ENCODE results near the gene QSOX2.
"Not testable (repeated sequence)": the region's sequence is repeated elsewhere in the genome, so short reads cannot be mapped to it uniquely, and the experiment has no call there.

The QSOX2 gene

GRCh38 chr9:136246849-136247550, 1.4 kb upstream of the QSOX2 start:
- no peak for TF ChIP-seq ZNF274 (IDR thresholded peaks at IDR 0.05; ENCODE audit: low read depth, low read length)
- no peak overlapping the region for H3K4me3 ChIP-seq (ENCODE audit: low read length)

- H3K4me3 ChIP-seq (ENCODE audit: low read length): peak overlapping the region; percentile 96
- no peak for TF ChIP-seq ZNF274 (IDR thresholded peaks at IDR 0.05; ENCODE audit: low read depth, low read length)
Measured at GRCh38 chr9:136244969-136245218, 718 bp downstream of the QSOX2 start.

- no peak for TF ChIP-seq ZNF274 (IDR thresholded peaks at IDR 0.05; ENCODE audit: low read depth, low read length)
- peak overlapping the region; percentile 96 for H3K4me3 ChIP-seq (ENCODE audit: low read length)
Measured at GRCh38 chr9:136244122-136244968, 1.3 kb downstream of the QSOX2 start.

DNA sequence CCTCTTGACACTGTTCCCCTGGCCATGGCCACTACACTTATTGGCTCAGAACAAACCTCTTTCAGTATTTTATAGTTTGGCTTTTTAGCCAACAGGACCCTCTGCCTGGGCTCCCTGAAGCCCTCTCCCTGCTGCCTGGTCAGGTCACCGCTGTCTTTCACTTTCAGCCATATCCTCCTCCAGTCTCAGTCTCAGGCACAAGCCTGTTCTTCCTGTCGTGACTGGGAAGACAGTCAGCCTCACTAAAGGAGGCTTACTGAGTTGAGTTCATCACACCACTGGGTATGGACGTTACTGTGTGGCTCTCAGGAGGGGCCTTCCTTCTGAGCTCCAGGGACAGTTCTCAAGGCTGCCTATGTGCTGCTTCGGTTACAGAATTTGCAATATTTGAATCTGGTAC, 2.0 kb downstream of the QSOX2 start:
- no peak for TF ChIP-seq ZNF274 (IDR thresholded peaks at IDR 0.05; ENCODE audit: low read depth, low read length)
- peak overlapping the region; percentile 96; the same call in 1 of the 2 replicates for H3K4me3 ChIP-seq (ENCODE audit: low read length)

DNA sequence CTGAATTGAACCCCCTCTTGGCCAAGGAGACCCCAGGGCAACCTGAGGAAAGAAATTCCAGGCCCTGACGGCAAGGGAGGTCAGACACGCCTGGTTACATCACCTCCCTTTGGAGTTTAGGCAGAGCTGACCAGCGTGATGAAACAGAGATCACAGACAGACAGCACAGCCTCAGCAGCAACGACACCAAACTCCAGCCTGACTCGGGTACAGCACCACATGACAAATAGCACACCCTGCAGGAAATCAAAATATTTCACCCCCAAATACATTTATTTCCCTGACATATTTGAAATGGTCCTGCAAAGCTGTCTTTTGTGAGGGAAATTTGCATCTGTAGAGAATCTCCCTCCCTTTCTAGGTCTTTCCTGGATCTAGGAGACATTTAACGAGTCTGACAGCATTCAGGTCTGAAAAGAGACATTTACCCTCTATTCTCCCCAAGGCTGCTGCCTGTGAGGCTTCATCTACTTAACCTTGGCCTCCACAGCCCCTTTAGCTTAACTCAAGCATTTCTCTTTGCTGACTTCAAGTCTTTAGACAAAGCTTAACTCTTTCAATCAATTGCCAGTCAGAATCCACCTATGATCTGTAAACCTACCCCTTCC, 2.6 kb downstream of the QSOX2 start:
- H3K4me3 ChIP-seq (ENCODE audit: low read length): peak overlapping the region; percentile 6; the same call in 1 of the 2 replicates
- TF ChIP-seq ZNF274 (IDR thresholded peaks at IDR 0.05; ENCODE audit: low read depth, low read length): no peak

DNA sequence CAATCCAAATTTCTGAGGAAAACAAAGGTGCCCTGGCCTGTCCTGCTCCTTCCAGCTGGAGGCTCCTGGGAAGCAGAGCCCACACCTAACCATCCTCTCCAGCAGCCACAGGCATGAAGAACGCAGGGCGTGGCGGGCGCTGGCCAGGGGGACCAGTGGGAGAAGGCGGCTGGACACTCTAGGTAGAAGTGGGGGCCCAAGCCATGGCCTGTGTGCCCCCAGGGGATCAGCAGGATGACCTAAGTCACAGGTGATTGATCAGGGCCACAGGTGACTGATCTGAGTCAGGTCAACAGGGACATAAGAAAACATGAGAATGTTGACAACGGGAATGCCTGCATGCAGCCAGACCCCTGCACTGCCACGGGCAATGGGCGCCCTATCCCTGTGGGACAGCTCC, 3.4 kb downstream of the QSOX2 start:
- no peak overlapping the region for H3K4me3 ChIP-seq (ENCODE audit: low read length)
- TF ChIP-seq ZNF274 (IDR thresholded peaks at IDR 0.05; ENCODE audit: low read depth, low read length): no peak

- H3K4me3 ChIP-seq (ENCODE audit: low read length): no peak overlapping the region
- no peak for TF ChIP-seq ZNF274 (IDR thresholded peaks at IDR 0.05; ENCODE audit: low read depth, low read length)
Measured at GRCh38 chr9:136241542-136241941, 4.1 kb downstream of the QSOX2 start.

DNA sequence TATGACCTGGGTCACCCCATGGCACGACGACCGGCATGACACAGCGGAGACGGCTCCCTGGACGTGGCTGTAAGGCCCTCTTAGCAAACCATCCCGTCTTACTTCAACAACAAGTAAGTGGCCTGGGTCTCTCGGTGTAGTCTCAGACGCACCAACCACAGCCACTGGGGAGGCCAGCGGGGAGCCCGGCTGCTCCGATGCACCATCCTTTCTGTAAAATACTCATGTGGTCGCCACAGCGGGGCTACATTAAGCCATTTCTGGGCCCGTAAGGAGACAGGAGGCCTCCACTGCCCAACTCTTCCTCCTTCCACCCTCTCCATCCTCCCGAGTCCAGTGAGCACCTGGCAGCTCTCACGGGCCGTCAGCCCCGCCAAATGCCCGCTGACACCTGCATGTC, 4.7 kb downstream of the QSOX2 start:
- no peak for TF ChIP-seq ZNF274 (IDR thresholded peaks at IDR 0.05; ENCODE audit: low read depth, low read length)
- no peak overlapping the region for H3K4me3 ChIP-seq (ENCODE audit: low read length)

GRCh38 chr9:136239983-136240330, 5.7 kb downstream of the QSOX2 start:
- TF ChIP-seq ZNF274 (IDR thresholded peaks at IDR 0.05; ENCODE audit: low read depth, low read length): no peak
- no peak overlapping the region for H3K4me3 ChIP-seq (ENCODE audit: low read length)

DNA sequence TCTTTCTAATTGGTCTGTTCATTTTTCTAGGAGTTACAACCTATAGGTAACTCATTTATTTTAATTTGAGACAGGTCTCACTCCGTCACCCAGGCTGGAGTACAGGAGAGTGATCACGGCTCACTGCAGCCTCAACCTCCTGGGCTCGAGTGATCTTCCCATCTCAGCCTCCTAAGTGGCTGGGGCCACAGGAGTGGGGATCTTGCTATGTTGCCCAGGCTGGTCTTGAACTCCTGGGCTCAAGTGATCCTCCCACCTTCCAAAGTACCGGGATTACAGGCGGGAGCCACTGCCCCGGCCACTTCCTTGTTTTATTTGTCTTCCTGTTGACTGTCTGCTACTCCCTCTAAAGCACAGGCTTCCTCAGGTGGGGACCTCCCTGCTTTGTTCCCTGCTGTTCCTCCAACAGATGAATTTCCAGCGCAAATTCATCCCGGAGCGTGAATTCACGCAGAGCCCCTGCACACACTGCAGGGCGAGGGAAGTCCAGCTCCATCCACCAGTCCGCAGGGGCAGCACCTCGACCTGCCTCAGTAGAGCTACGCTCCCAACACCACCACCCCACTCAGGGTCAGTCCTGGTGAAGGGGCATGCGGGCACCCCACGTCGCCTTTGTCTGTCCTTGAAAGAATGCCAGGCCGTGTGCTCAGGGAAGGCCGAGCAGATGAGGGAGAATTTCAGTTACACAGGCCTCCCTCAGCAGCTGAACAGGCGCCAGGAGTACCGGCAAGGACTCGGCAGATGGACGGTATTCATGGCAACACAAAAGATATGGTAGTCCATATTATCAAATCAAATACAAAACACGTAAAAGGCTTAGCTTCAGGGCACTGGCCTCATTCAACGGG, 6.3 kb downstream of the QSOX2 start:
- no peak for TF ChIP-seq ZNF274 (IDR thresholded peaks at IDR 0.05; ENCODE audit: low read depth, low read length)
- no peak overlapping the region for H3K4me3 ChIP-seq (ENCODE audit: low read length)

DNA sequence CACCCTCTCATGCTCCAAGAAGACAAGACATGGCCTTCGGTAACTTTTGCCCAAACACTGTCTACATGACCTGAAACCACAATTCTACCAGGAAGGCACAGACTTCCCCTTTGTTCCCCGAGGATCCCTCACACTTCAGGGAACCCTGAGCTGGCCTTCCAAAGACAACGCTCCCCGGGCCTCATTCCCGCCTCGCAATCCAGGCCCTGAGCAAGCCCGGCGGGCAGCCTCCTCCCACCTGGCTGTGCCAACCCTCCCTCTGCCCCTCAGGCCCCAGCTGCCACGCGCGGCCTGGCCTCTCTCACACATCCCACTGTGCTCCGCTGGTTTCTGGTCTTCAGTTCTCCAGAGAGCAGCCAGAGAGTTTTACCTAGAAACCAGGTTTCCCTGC, 7.3 kb downstream of the QSOX2 start:
- no peak for TF ChIP-seq ZNF274 (IDR thresholded peaks at IDR 0.05; ENCODE audit: low read depth, low read length)
- no peak overlapping the region for H3K4me3 ChIP-seq (ENCODE audit: low read length)

GRCh38 chr9:136237486-136238341, 7.9 kb downstream of the QSOX2 start:
- no peak overlapping the region for H3K4me3 ChIP-seq (ENCODE audit: low read length)
- no peak for TF ChIP-seq ZNF274 (IDR thresholded peaks at IDR 0.05; ENCODE audit: low read depth, low read length)

- H3K4me3 ChIP-seq (ENCODE audit: low read length): not testable (repeated sequence)
Measured at GRCh38 chr9:136236471-136237410, 8.9 kb downstream of the QSOX2 start.

Measured in GM08714 (cell line).